Skeletal muscle cell (primary cell): Measurements from ENCODE around the gene ZNF280D.

Source experiments
- DNase-seq: peaks from one replicate; pipeline ENCODE4 v3.0.0-alpha.2; 2010; ENCODE audit warnings: low read depth
- H3K4me3 ChIP-seq: 2 replicates; pipeline ENCODE4 v1.5.1; 2011; ENCODE audit warnings: low read depth, mild to moderate bottlenecking, control low read depth, low read length, moderate library complexity

The ZNF280D gene

DNA sequence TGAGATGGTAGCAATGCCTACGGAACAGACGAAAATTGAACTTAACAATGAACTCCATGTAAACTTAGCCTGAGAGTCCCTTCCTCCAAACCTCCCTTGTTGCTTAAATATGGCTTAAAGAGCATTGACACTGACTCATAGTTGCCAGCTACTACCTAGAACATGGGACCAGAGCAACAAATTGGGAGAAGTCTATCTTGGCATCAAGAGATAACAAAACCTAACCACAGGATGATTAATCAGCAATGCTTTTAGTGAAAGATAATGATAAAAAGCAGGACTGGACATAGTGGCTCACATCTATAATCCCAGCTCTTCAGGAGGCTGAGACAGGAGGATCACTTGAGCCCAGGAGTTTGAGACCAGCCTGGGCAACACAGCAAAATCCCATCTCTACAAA, 150.5 kb downstream of the ZNF280D start:
- H3K4me3 ChIP-seq = no peak overlapping the region

More for the DNA sequence above, 150.5 kb downstream of the ZNF280D start:
- no peak for DNase-seq
